HepG2 (cell line): ENCODE measurements around the gene CADPS2.

Source experiments
- ARNT2 ChIP-seq: sonication (generic); formaldehyde crosslinking; IDR thresholded peaks from 2 replicates; pipeline ENCODE4 v1.8.0; 2022; ENCODE audit warnings: mild to moderate bottlenecking, low read depth, missing genetic modification reagents, moderate library complexity
- CREB1 ChIP-seq, 2 experiments: fragments of 450-650 bp in 1 of 2; IDR thresholded peaks; 2 replicates each; pipeline ENCODE4 v1.6.1; 2016 to 2017; ENCODE audit warnings: control low read depth in 1 of 2, mild to moderate bottlenecking in 1 of 2, missing compliant biosample characterization in 1 of 2, missing genetic modification characterization in 1 of 2
- CTCF ChIP-seq: sonication (generic); formaldehyde crosslinking; IDR thresholded peaks from 2 replicates; pipeline ENCODE4 v1.5.0; 2020; ENCODE audit warnings: mild to moderate bottlenecking, missing genetic modification reagents, moderate library complexity
- HDAC2 ChIP-seq: sonication (generic); formaldehyde crosslinking; IDR thresholded peaks from 2 replicates; pipeline ENCODE4 v1.4.0; 2020; ENCODE audit warnings: missing genetic modification reagents
- POLR2A ChIP-seq, 2 experiments: IDR thresholded peaks; 2 replicates each; pipeline ENCODE4 v1.6.1; 2011; ENCODE audit warnings: low read depth in 2 of 2, low read length in 2 of 2, mild to moderate bottlenecking in 1 of 2, moderate library complexity in 1 of 2; ENCODE audit not compliant: insufficient read depth in 1 of 2
- RBM39 ChIP-seq: fragments of 200-400 bp; formaldehyde crosslinking; IDR thresholded peaks from one replicate; pipeline ENCODE4 v1.6.1; 2018; ENCODE audit warnings: antibody characterized with exemption, mild to moderate bottlenecking, low read depth, low read length; ENCODE audit not compliant: poor library complexity, severe bottlenecking
- SP1 ChIP-seq, 2 experiments: fragments of 450-650 bp in 1 of 2; sonication (generic) in 1 of 2; formaldehyde crosslinking in 1 of 2; IDR thresholded peaks; 2 replicates each; pipeline versions ENCODE4 v1.4.0 to v1.6.1; 2016 to 2020; ENCODE audit warnings: missing genetic modification reagents in 1 of 2

- TF ChIP-seq RBM39 (no peak), CTCF (no peak), ARNT2 (CRISPR knock-in tag) (no peak), HDAC2 (no peak), CREB1 (IDR thresholded peaks at IDR 0.05) (no peak), CREB1 (CRISPR knock-in tag; IDR thresholded peaks at IDR 0.05) (no peak), SP1 (IDR thresholded peaks at IDR 0.05) (no peak), SP1 (CRISPR knock-in tag; IDR thresholded peaks at IDR 0.05) (no peak), POLR2A (IDR thresholded peaks at IDR 0.05; ENCODE audit: insufficient read depth in 1 of 2, low read depth in 2 of 2, low read length in 2 of 2) (no peak)
Measured at GRCh38 chr7:122468945-122469344, 417.3 kb downstream of the CADPS2 start.
